Measurements from ENCODE around the gene LRRTM4. TPM values are rescaled to one million over a fixed set of nuclear protein-coding genes. Genes with fewer than 3 reads are reported as not detected.

LRRTM4 gene
- total and polyA plus RNA-seq, 2 experiments from 2014 or later: 0.44 to 6.5 TPM

- no peak for DNase-seq (ENCODE audit: low spot score)
- WGBS (ENCODE audit: low lambda C conversion rate, missing lambda C conversion rate): 12% methylated on average over 1 of the region's 1 CpG
- TF ChIP-seq EZH2 (IDR thresholded peaks at IDR 0.05; ENCODE audit: borderline replicate concordance) (no peak), CTCF (IDR thresholded peaks at IDR 0.05; ENCODE audit: poor library complexity) (no peak), EZH2phosphoT487 (IDR thresholded peaks at IDR 0.05; ENCODE audit: low read depth, severe bottlenecking, unreplicated experiment) (no peak)
- H3K36me3 ChIP-seq (replicated peaks; ENCODE audit: insufficient read depth, low read depth): no peaks in the 10 kb centered on the region
- H3K4me2 ChIP-seq: no peak overlapping the region
- H3K9me2 ChIP-seq (replicated peaks; ENCODE audit: insufficient read depth): no peaks in the 10 kb centered on the region
- H3K4me3 ChIP-seq: no peak overlapping the region
- H3K27me3 ChIP-seq: no peaks in the 10 kb centered on the region
- no peaks in the 10 kb centered on the region for H3K79me2 ChIP-seq
- no peaks in the 10 kb centered on the region for H3K4me1 ChIP-seq (ENCODE audit: insufficient read depth)
- H3K9me3 ChIP-seq (ENCODE audit: low read depth): no peaks in the 10 kb centered on the region
- no peaks in the 10 kb centered on the region for H4K20me1 ChIP-seq (ENCODE audit: insufficient read depth, poor library complexity, severe bottlenecking)
- no peak overlapping the region for H2AFZ ChIP-seq
- H3K27ac ChIP-seq: no peak overlapping the region
These were observed 513.3 kb downstream of the LRRTM4 start for GRCh38 chr2:77008853-77009252.

- Histone ChIP-seq H3K4me1 (ENCODE audit: insufficient read depth) (no peaks in the 10 kb centered on the region), H3K79me2 (no peaks in the 10 kb centered on the region), H4K20me1 (ENCODE audit: insufficient read depth, poor library complexity, severe bottlenecking) (no peaks in the 10 kb centered on the region), H3K4me3 (no peak overlapping the region), H3K4me2 (no peak overlapping the region), H3K27ac (no peak overlapping the region), H3K27me3 (no peaks in the 10 kb centered on the region), H3K36me3 (replicated peaks; ENCODE audit: insufficient read depth, low read depth) (no peaks in the 10 kb centered on the region), H2AFZ (no peak overlapping the region), H3K9me2 (replicated peaks; ENCODE audit: insufficient read depth) (no peaks in the 10 kb centered on the region), H3K9me3 (ENCODE audit: low read depth) (no peaks in the 10 kb centered on the region)
- TF ChIP-seq EZH2 (IDR thresholded peaks at IDR 0.05; ENCODE audit: borderline replicate concordance) (no peak), CTCF (IDR thresholded peaks at IDR 0.05; ENCODE audit: poor library complexity) (no peak), EZH2phosphoT487 (IDR thresholded peaks at IDR 0.05; ENCODE audit: low read depth, severe bottlenecking, unreplicated experiment) (no peak)
- 78% methylated on average over 2 of the region's 2 CpGs for WGBS (ENCODE audit: low lambda C conversion rate, missing lambda C conversion rate)
- DNase-seq (ENCODE audit: low spot score): no peak
These were observed 514.5 kb downstream of the LRRTM4 start for GRCh38 chr2:77007686-77008085.

- Histone ChIP-seq H4K20me1 (ENCODE audit: insufficient read depth, poor library complexity, severe bottlenecking) (no peaks in the 10 kb centered on the region), H3K27ac (no peak overlapping the region), H3K36me3 (replicated peaks; ENCODE audit: insufficient read depth, low read depth) (no peaks in the 10 kb centered on the region), H3K79me2 (no peaks in the 10 kb centered on the region), H3K9me2 (replicated peaks; ENCODE audit: insufficient read depth) (no peaks in the 10 kb centered on the region), H3K4me3 (no peak overlapping the region), H3K9me3 (ENCODE audit: low read depth) (no peaks in the 10 kb centered on the region), H2AFZ (no peak overlapping the region), H3K4me2 (no peak overlapping the region), H3K4me1 (ENCODE audit: insufficient read depth) (no peaks in the 10 kb centered on the region), H3K27me3 (no peaks in the 10 kb centered on the region)
- 93% methylated on average over 2 of the region's 2 CpGs for WGBS (ENCODE audit: low lambda C conversion rate, missing lambda C conversion rate)
- TF ChIP-seq CTCF (IDR thresholded peaks at IDR 0.05; ENCODE audit: poor library complexity) (no peak), EZH2phosphoT487 (IDR thresholded peaks at IDR 0.05; ENCODE audit: low read depth, severe bottlenecking, unreplicated experiment) (no peak), EZH2 (IDR thresholded peaks at IDR 0.05; ENCODE audit: borderline replicate concordance) (no peak)
- no peak for DNase-seq (ENCODE audit: low spot score)
These were observed 516.7 kb downstream of the LRRTM4 start for GRCh38 chr2:77005522-77005921.

GRCh38 chr2:77001895-77002294 is 520.3 kb downstream of the LRRTM4 start:
- H3K27me3 ChIP-seq: no peaks in the 10 kb centered on the region

More at GRCh38 chr2:77001895-77002294, 520.3 kb downstream of the LRRTM4 start:
- Histone ChIP-seq H4K20me1 (ENCODE audit: insufficient read depth, poor library complexity, severe bottlenecking) (no peaks in the 10 kb centered on the region), H3K79me2 (no peaks in the 10 kb centered on the region), H3K36me3 (replicated peaks; ENCODE audit: insufficient read depth, low read depth) (no peaks in the 10 kb centered on the region), H3K4me2 (no peak overlapping the region), H3K4me1 (ENCODE audit: insufficient read depth) (no peaks in the 10 kb centered on the region), H3K4me3 (no peak overlapping the region), H2AFZ (no peak overlapping the region), H3K9me2 (replicated peaks; ENCODE audit: insufficient read depth) (no peaks in the 10 kb centered on the region), H3K9me3 (ENCODE audit: low read depth) (no peaks in the 10 kb centered on the region), H3K27ac (no peak overlapping the region)
- DNase-seq (ENCODE audit: low spot score): no peak
- WGBS (ENCODE audit: low lambda C conversion rate, missing lambda C conversion rate): 95% methylated on average over 1 of the region's 1 CpG
- no peak for TF ChIP-seq CTCF (IDR thresholded peaks at IDR 0.05; ENCODE audit: poor library complexity)
- TF ChIP-seq EZH2 (IDR thresholded peaks at IDR 0.05; ENCODE audit: borderline replicate concordance): no peak
- no peak for TF ChIP-seq EZH2phosphoT487 (IDR thresholded peaks at IDR 0.05; ENCODE audit: low read depth, severe bottlenecking, unreplicated experiment)

Measured in hepatocyte (in vitro differentiated cells).